Thymus (tissue), 14 donors: Measurements from ENCODE around the gene PLCB1. TPM values are rescaled to one million over a fixed set of nuclear protein-coding genes. Genes with fewer than 3 reads are reported as not detected.

Experiments
- DNase-seq, 9 donors: peaks; one replicate each; pipeline ENCODE4 v3.0.0-alpha.2; 2013; ENCODE audit warnings: low spot score in 9 of 9, low read depth in 6 of 9, missing footprints in 1 of 9
- H3K27ac ChIP-seq, 2 donors: one replicate each; pipeline ENCODE4 v1.5.1; 2013; ENCODE audit warnings: control low read depth in 1 of 2, low read depth in 1 of 2, low read length in 1 of 2, mild to moderate bottlenecking in 1 of 2, moderate library complexity in 1 of 2
- H3K27me3 ChIP-seq, 2 donors: one replicate each; pipeline ENCODE4 v1.5.1; 2013; ENCODE audit warnings: low read length in 1 of 2; ENCODE audit not compliant: control insufficient read depth in 2 of 2, insufficient read depth in 1 of 2
- H3K36me3 ChIP-seq, 2 donors: one replicate each; pipeline ENCODE4 v1.5.1; 2013; ENCODE audit warnings: low read length in 1 of 2, mild to moderate bottlenecking in 1 of 2, moderate library complexity in 1 of 2; ENCODE audit not compliant: control insufficient read depth in 2 of 2, insufficient read depth in 2 of 2
- H3K4me1 ChIP-seq, 2 donors: one replicate each; pipeline ENCODE4 v1.5.1; 2013; ENCODE audit warnings: low read length in 2 of 2; ENCODE audit not compliant: control insufficient read depth in 2 of 2, insufficient read depth in 2 of 2
- H3K4me3 ChIP-seq, 2 donors: one replicate each; pipeline ENCODE4 v1.5.1; 2013; ENCODE audit warnings: low read length in 2 of 2, control low read depth in 1 of 2, mild to moderate bottlenecking in 1 of 2
- H3K9me3 ChIP-seq, 2 donors: one replicate each; pipeline ENCODE4 v1.5.1; 2013; ENCODE audit warnings: low read length in 1 of 2, mild to moderate bottlenecking in 1 of 2; ENCODE audit not compliant: control insufficient read depth in 2 of 2, insufficient read depth in 1 of 2
- WGBS: extraction: QIAGEN DNeasy Blood & Tissue Kit; methylation state at CpG from one replicate; pipeline ENCODE4 v1.1.7; 2013; 5-methylcytosine and 5-hydroxymethylcytosine counted together
- long read RNA-seq, 10 donors: transcript quantifications; one replicate each; lab custom pipeline, GENCODE V29; 2026
- polyA plus RNA-seq: library from polyadenylated mRNA; stranded (reverse); fragments of 200-250 nt; gene quantifications from one replicate; pipeline ENCODE4 v1.2.3, GENCODE V29; 2013
- total RNA-seq: library from RNA; stranded (reverse); fragments of 120-200 nt; gene quantifications from one replicate; pipeline ENCODE4 v1.2.4, GENCODE V29; 2013
- donor health status: healthy.

PLCB1 gene
- total RNA-seq (4.7 TPM), polyA plus RNA-seq (4.1 TPM)
- long read RNA-seq, donor 1, result 0 reads
- long read RNA-seq, donor 2, result 0 reads
- long read RNA-seq, donor 3, result 0 reads
- long read RNA-seq, donor 4, result 0 reads
- long read RNA-seq, donor 5, result 0 reads
- long read RNA-seq, donor 6, result 0 reads
- long read RNA-seq, donor 7, result 0 reads
- long read RNA-seq, donor 8, result 0 reads
- long read RNA-seq, donor 9, result 0 reads
- long read RNA-seq, donor 10, result 0 reads

DNA sequence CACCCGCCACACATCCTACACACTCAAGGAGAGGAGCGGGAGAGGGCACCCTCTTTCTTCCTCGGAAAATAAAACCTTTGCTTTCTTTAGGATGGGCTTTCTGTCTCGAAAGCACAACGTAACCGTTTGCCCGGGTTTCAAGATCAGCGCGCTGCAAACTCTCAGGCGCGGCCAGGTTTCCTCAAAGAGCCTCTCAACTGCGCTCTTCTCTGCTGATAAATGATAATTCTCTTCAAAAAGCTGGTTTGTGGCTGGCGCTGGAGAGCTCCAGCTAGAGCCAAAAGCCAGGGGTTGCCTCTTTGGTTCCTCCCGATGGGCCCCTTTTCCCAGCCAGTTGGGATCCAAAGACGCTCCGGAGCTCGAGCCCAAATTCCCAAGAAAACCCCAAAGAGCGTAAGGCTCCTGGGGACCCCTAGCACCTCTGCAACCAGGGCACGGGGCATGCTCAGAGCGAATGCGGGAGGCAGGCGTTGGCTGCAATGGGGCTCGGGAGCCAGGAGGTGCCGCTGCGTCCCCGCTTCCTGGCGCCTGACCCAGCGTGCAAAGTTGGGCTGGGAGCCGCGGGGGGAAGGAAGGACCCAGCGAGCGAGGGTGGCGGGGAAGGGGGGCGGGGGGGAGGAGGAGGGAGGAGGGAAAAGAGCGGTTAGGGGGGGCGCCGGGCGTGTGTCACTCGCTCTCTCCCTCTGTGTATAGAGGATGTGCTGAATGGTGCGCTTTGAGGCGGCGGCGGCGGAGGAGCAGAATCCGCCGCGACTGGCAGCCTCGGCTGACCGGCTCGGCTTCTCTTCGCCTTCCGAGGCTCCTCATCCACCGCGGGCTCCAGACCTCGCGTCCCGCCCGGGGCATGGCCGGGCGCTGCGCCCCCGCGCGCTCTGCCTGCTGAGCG, at the start of gene PLCB1:
Gene PLCB1 (plus strand): TSS at position 669 of the 886 bp plus-strand sequence. CDS start 386 bp downstream, outside the sequence.
- peaks cover 9 to 14% of the 10 kb centered on the region in 2 donors for H3K4me1 ChIP-seq
- no peaks in the 10 kb centered on the region for H3K9me3 ChIP-seq
- under 1% methylated on average over 61 of the region's 65 CpGs for WGBS
- DNase-seq, result peak; percentile 67 to 94 (median 84)
- peak within 1 kb of the TSS; percentile 44 to 61 for H3K27ac ChIP-seq
- H3K36me3 ChIP-seq, result no peaks in the 10 kb centered on the region
- peak within 1 kb of the TSS; percentile 54 to 79 for H3K4me3 ChIP-seq
- peaks cover 0 to 10% of the 10 kb centered on the region in 2 donors for H3K27me3 ChIP-seq

- no peaks in the 10 kb centered on the region for H3K27me3 ChIP-seq
- DNase-seq, result no peak
- no peak overlapping the region for H3K4me3 ChIP-seq
- no peaks in the 10 kb centered on the region for H3K4me1 ChIP-seq
- H3K27ac ChIP-seq, result no peak overlapping the region
- H3K36me3 ChIP-seq, result no peaks in the 10 kb centered on the region
- H3K9me3 ChIP-seq, result no peaks in the 10 kb centered on the region
Observed at GRCh38 chr20:8082989-8083388, 49.1 kb upstream of the PLCB1 start.

- H3K9me3 ChIP-seq, result no peaks in the 10 kb centered on the region
- H3K4me1 ChIP-seq, result no peaks in the 10 kb centered on the region
- WGBS, result 95% methylated on average over 5 of the region's 5 CpGs
- H3K27ac ChIP-seq, result no peak overlapping the region
- H3K4me3 ChIP-seq, result no peak overlapping the region
- DNase-seq, result no peak
- no peaks in the 10 kb centered on the region for H3K36me3 ChIP-seq
- H3K27me3 ChIP-seq, result no peaks in the 10 kb centered on the region
Observed at GRCh38 chr20:8089668-8090067, 42.4 kb upstream of the PLCB1 start.

- no peaks in the 10 kb centered on the region for H3K27me3 ChIP-seq
- no peak for DNase-seq
- H3K4me3 ChIP-seq, result no peak overlapping the region
- H3K4me1 ChIP-seq, result no peaks in the 10 kb centered on the region
- no peak overlapping the region for H3K27ac ChIP-seq
- H3K36me3 ChIP-seq, result no peaks in the 10 kb centered on the region
- H3K9me3 ChIP-seq, result no peaks in the 10 kb centered on the region
- WGBS, result 12% methylated on average over 1 of the region's 1 CpG
Observed at GRCh38 chr20:8094415-8094818, 37.6 kb upstream of the PLCB1 start.

- 94% methylated on average over 2 of the region's 2 CpGs for WGBS
Observed at GRCh38 chr20:8094850-8095249, 37.2 kb upstream of the PLCB1 start.

DNA sequence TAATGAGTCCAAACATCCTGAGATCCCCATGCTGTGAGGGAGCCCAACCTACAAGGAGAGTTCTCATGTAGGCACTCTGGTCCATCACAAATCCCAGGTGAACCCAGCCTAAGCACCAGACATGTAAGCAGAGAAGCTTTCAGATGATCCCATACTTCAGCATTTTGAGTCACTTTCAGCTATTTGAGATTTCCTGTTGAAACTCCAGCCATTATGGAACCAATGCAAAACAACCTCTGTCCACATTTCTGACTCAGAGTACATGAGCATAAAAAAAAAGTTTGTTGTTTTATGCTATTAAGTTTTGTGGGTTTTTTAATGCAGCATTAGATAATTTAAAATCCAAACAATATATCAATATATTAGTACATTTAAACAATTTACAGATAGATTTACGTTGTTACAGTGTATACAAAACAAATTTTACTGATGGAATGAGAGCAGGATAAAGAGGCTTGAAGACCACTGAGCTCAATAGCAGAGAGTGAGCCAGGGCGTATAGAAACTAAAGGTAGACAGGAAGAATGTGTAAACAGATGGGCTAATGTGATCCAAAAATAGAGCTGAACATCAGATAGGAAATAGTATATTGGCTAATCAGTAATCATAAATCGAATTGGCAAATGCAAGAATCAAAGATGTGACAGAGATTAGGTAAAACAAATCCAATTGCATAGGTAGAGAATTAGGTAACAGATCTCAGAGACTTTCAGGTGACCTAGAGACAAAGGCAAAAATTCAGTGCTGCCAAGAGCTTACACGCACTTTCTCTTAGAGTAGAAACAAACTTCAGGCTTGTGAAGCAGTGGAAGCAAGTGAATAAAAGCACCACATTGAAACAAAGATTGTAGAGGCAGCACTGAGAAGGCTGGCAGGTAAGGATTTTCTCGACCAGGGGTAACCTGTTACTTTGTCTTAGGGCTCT, 36.2 kb upstream of the PLCB1 start:
- 96% methylated on average over 5 of the region's 5 CpGs for WGBS
- Histone ChIP-seq H3K4me1 (no peaks in the 10 kb centered on the region), H3K4me3 (no peak overlapping the region), H3K27me3 (no peaks in the 10 kb centered on the region), H3K36me3 (no peaks in the 10 kb centered on the region), H3K9me3 (no peaks in the 10 kb centered on the region), H3K27ac (no peak overlapping the region)
- DNase-seq, result no peak

More at GRCh38 chr20:8094850-8095249, 37.2 kb upstream of the PLCB1 start:
- H3K4me3 ChIP-seq, result no peak overlapping the region
- no peaks in the 10 kb centered on the region for H3K27me3 ChIP-seq
- no peaks in the 10 kb centered on the region for H3K36me3 ChIP-seq
- no peak overlapping the region for H3K27ac ChIP-seq
- H3K9me3 ChIP-seq, result no peaks in the 10 kb centered on the region
- no peak for DNase-seq
- H3K4me1 ChIP-seq, result no peaks in the 10 kb centered on the region

DNA sequence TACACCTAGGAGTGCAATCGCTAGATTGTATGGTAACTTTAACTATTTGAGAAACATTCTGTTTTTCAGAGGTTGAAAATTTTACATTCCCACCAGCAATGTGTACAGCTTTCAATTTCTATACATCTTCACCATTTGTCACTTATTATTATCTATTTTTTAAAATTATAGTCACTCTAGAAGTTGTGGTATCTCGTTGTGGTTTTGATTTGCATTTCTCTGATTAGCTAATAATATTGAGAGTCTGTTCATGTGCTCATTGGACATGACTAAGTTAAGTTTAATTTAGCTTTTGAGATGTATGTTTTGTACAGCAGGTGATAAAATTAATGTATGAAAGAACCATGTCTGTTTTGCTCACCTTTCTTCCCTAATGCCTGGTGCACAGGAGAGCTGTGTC, 34.8 kb upstream of the PLCB1 start:
- Histone ChIP-seq H3K36me3 (no peaks in the 10 kb centered on the region), H3K9me3 (no peaks in the 10 kb centered on the region), H3K4me3 (no peak overlapping the region), H3K27me3 (no peaks in the 10 kb centered on the region), H3K4me1 (no peaks in the 10 kb centered on the region), H3K27ac (no peak overlapping the region)
- DNase-seq, result no peak
- WGBS, result 94% methylated on average over 2 of the region's 2 CpGs

DNA sequence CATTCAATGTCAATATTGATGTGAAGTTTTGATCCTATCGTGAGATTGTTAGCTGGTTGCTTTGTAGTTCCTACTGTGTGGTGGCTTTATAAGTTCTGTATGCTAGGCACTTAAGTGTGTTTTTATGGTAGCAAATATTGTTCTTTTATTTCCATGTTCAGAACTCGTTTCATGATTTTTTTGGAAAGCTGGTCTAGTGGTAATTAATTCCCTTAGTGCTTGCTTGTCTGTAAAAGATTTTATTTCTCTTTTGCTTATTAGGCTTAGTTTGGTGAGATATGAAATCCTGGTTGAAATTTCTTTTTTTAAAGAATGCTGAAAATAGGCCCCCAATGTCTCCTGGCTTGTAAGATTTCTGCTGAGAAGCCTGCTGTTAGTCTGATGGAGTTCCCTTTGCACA, 27.8 kb upstream of the PLCB1 start:
- no peaks in the 10 kb centered on the region for H3K4me1 ChIP-seq
- peaks cover 0 to 13% of the 10 kb centered on the region in 2 donors for H3K9me3 ChIP-seq
- 95% methylated on average over 2 of the region's 2 CpGs for WGBS
- H3K4me3 ChIP-seq, result no peak overlapping the region
- H3K27me3 ChIP-seq, result no peaks in the 10 kb centered on the region
- DNase-seq, result no peak
- no peak overlapping the region for H3K27ac ChIP-seq
- no peaks in the 10 kb centered on the region for H3K36me3 ChIP-seq
